Central memory CD4-positive, alpha-beta T cell (primary cell): ENCODE results near the gene ARHGEF19.
"Not testable (repeated sequence)": the region's sequence is repeated elsewhere in the genome, so short reads cannot be mapped to it uniquely, and the experiment has no call there.

Experiments used
- DNase-seq: peaks from one replicate; pipeline ENCODE4 v3.0.0; 2022

The ARHGEF19 gene

GRCh38 chr1:16218674-16219071 lies 6.2 kb upstream of the ARHGEF19 start:
- DNase-seq = no peak

- no peak for DNase-seq
Measured at GRCh38 chr1:16218014-16218673, 5.7 kb upstream of the ARHGEF19 start.

- peak; percentile 91 for DNase-seq
Measured at GRCh38 chr1:16217061-16217785, 4.8 kb upstream of the ARHGEF19 start.

GRCh38 chr1:16215882-16216753 lies 3.7 kb upstream of the ARHGEF19 start:
- DNase-seq = peak; percentile 21

GRCh38 chr1:16215240-16215639 lies 2.8 kb upstream of the ARHGEF19 start:
- DNase-seq = not testable (repeated sequence)

- not testable (repeated sequence) for DNase-seq
Measured at GRCh38 chr1:16213544-16213943, 1.1 kb upstream of the ARHGEF19 start.

- DNase-seq = no peak
Measured at GRCh38 chr1:16213013-16213412, 561 bp upstream of the ARHGEF19 start.

GRCh38 chr1:16211824-16212223 lies 628 bp downstream of the ARHGEF19 start:
- no peak for DNase-seq

- no peak for DNase-seq
Measured at GRCh38 chr1:16210581-16210980, 1.9 kb downstream of the ARHGEF19 start.

GRCh38 chr1:16209847-16210407 lies 2.5 kb downstream of the ARHGEF19 start:
- DNase-seq = no peak

- DNase-seq = no peak
Measured at GRCh38 chr1:16209132-16209846, 3.2 kb downstream of the ARHGEF19 start.

GRCh38 chr1:16208270-16208987 lies 4.0 kb downstream of the ARHGEF19 start:
- no peak for DNase-seq

GRCh38 chr1:16207318-16208269 lies 4.9 kb downstream of the ARHGEF19 start:
- DNase-seq = no peak

- peak; percentile 92 for DNase-seq
Measured at GRCh38 chr1:16206547-16207317, 5.7 kb downstream of the ARHGEF19 start.

- no peak for DNase-seq
Measured at GRCh38 chr1:16205891-16206546, 6.4 kb downstream of the ARHGEF19 start.

- DNase-seq = no peak
Measured at GRCh38 chr1:16205334-16205671, 7.1 kb downstream of the ARHGEF19 start.

- no peak for DNase-seq
Measured at GRCh38 chr1:16204634-16205333, 7.7 kb downstream of the ARHGEF19 start.

GRCh38 chr1:16204216-16204615 lies 8.2 kb downstream of the ARHGEF19 start:
- no peak for DNase-seq

- DNase-seq = no peak
Measured at GRCh38 chr1:16203550-16203949, 8.9 kb downstream of the ARHGEF19 start.
